Measurements from ENCODE around the gene TOMM5. TPM values are rescaled to one million over a fixed set of nuclear protein-coding genes. Genes with fewer than 3 reads are reported as not detected.

The TOMM5 gene
- total RNA-seq, 1 experiment from 2014 or later = 161 TPM

GRCh38 chr9:37559125-37559524, 33.3 kb downstream of the TOMM5 start:
- POLR2A ChIA-PET = no interaction called here
- no peaks in the 10 kb centered on the region for H3K27me3 ChIP-seq (ENCODE audit: insufficient read depth, low read length)
- no peaks in the 10 kb centered on the region for H3K36me3 ChIP-seq (ENCODE audit: control insufficient read depth in 1 of 2, insufficient read depth in 2 of 2, low read length in 2 of 2)
- no peak overlapping the region for H3K9ac ChIP-seq (ENCODE audit: low read length)
- peaks cover 6% of the 10 kb centered on the region; the same call in 1 of the 2 replicates for H3K79me2 ChIP-seq (ENCODE audit: insufficient read depth, low read length)
- CTCF ChIA-PET = no interaction called here
- no TSS peak for BruUV-seq (replicated peaks)
- no peak for DNase-seq (ENCODE audit: low read depth, low spot score)
- RAD21 ChIA-PET (ENCODE audit: low non-redundant PET in 1 of 2, low total read pairs in 2 of 2, uncharacterized antibody in 2 of 2, unreplicated experiment in 2 of 2) = no interaction called here
- H3K4me2 ChIP-seq (ENCODE audit: low read length) = no peak overlapping the region
- H3K4me1 ChIP-seq (ENCODE audit: control insufficient read depth in 1 of 2, insufficient read depth in 2 of 2, low read length in 2 of 2) = no peaks in the 10 kb centered on the region
- intact Hi-C loops (cut with micrococcal nuclease) = no loop called here
- H3K27ac ChIP-seq (ENCODE audit: low read depth, low read length) = no peak overlapping the region
- H2AFZ ChIP-seq (ENCODE audit: low read depth, low read length, poor library complexity, severe bottlenecking) = no peak overlapping the region
- no peak for ATAC-seq
- TF ChIP-seq, protein P1, sequence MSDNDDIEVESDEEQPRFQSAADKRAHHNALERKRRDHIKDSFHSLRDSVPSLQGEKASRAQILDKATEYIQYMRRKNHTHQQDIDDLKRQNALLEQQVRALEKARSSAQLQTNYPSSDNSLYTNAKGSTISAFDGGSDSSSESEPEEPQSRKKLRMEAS (IDR thresholded peaks at IDR 0.05) = no peak
- TF ChIP-seq POLR2A (IDR thresholded peaks at IDR 0.05; ENCODE audit: borderline replicate concordance, extremely low read depth, insufficient read depth, insufficient read length) (no peak), CEBPB (IDR thresholded peaks at IDR 0.05; ENCODE audit: low read depth) (no peak), SIN3A (IDR thresholded peaks at IDR 0.05; ENCODE audit: low read depth) (no peak), SRF (IDR thresholded peaks at IDR 0.05; ENCODE audit: low read depth) (no peak), EZH2phosphoT487 (IDR thresholded peaks at IDR 0.05; ENCODE audit: borderline replicate concordance) (no peak), FOSL1 (IDR thresholded peaks at IDR 0.05; ENCODE audit: low read depth) (no peak), RAD21 (IDR thresholded peaks at IDR 0.05; ENCODE audit: low read depth) (no peak), CBX3 (IDR thresholded peaks at IDR 0.05; ENCODE audit: low read depth) (no peak), ZFX (IDR thresholded peaks at IDR 0.05) (no peak), ATF3 (IDR thresholded peaks at IDR 0.05) (no peak), TCF7L2 (IDR thresholded peaks at IDR 0.05; ENCODE audit: borderline replicate concordance, extremely low read depth, insufficient read depth, insufficient read length) (no peak), EGR1 (IDR thresholded peaks at IDR 0.05; ENCODE audit: low read depth) (no peak), SP1 (IDR thresholded peaks at IDR 0.05; ENCODE audit: low read depth) (no peak), ZBTB33 (IDR thresholded peaks at IDR 0.05; ENCODE audit: extremely low read depth, insufficient replicate concordance, low read length) (no peak)
- TF ChIP-seq, protein P2, sequence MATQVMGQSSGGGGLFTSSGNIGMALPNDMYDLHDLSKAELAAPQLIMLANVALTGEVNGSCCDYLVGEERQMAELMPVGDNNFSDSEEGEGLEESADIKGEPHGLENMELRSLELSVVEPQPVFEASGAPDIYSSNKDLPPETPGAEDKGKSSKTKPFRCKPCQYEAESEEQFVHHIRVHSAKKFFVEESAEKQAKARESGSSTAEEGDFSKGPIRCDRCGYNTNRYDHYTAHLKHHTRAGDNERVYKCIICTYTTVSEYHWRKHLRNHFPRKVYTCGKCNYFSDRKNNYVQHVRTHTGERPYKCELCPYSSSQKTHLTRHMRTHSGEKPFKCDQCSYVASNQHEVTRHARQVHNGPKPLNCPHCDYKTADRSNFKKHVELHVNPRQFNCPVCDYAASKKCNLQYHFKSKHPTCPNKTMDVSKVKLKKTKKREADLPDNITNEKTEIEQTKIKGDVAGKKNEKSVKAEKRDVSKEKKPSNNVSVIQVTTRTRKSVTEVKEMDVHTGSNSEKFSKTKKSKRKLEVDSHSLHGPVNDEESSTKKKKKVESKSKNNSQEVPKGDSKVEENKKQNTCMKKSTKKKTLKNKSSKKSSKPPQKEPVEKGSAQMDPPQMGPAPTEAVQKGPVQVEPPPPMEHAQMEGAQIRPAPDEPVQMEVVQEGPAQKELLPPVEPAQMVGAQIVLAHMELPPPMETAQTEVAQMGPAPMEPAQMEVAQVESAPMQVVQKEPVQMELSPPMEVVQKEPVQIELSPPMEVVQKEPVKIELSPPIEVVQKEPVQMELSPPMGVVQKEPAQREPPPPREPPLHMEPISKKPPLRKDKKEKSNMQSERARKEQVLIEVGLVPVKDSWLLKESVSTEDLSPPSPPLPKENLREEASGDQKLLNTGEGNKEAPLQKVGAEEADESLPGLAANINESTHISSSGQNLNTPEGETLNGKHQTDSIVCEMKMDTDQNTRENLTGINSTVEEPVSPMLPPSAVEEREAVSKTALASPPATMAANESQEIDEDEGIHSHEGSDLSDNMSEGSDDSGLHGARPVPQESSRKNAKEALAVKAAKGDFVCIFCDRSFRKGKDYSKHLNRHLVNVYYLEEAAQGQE (IDR thresholded peaks at IDR 0.05; ENCODE audit: low read depth) = no peak
- TF ChIP-seq, protein P3, sequence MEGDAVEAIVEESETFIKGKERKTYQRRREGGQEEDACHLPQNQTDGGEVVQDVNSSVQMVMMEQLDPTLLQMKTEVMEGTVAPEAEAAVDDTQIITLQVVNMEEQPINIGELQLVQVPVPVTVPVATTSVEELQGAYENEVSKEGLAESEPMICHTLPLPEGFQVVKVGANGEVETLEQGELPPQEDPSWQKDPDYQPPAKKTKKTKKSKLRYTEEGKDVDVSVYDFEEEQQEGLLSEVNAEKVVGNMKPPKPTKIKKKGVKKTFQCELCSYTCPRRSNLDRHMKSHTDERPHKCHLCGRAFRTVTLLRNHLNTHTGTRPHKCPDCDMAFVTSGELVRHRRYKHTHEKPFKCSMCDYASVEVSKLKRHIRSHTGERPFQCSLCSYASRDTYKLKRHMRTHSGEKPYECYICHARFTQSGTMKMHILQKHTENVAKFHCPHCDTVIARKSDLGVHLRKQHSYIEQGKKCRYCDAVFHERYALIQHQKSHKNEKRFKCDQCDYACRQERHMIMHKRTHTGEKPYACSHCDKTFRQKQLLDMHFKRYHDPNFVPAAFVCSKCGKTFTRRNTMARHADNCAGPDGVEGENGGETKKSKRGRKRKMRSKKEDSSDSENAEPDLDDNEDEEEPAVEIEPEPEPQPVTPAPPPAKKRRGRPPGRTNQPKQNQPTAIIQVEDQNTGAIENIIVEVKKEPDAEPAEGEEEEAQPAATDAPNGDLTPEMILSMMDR (IDR thresholded peaks at IDR 0.05 in 2 of 3, conservative IDR thresholded peaks at IDR 0.05 in 1 of 3; ENCODE audit: borderline replicate concordance in 1 of 3, insufficient read depth in 1 of 3, low read depth in 2 of 3, low read length in 2 of 3) = no peak
- no peaks in the 10 kb centered on the region; a peak in 1 of 4 replicates for H3K9me3 ChIP-seq (ENCODE audit: control insufficient read depth in 1 of 2, insufficient read depth in 1 of 2, low read depth in 1 of 2, low read length in 2 of 2)
- no peak overlapping the region for H3K4me3 ChIP-seq (replicated peaks in 1 of 2; ENCODE audit: low read depth in 1 of 2, low read length in 2 of 2)
- H3K9me2 ChIP-seq (ENCODE audit: insufficient read depth) = no peaks in the 10 kb centered on the region
- no peaks in the 10 kb centered on the region for H4K20me1 ChIP-seq (ENCODE audit: insufficient read depth)
